Kidney (tissue), 14 donors: Measurements from ENCODE around the gene TMEM134. TPM values are rescaled to one million over a fixed set of nuclear protein-coding genes. Genes with fewer than 3 reads are reported as not detected.

Experiments used
- DNase-seq, 5 donors: peaks; one replicate each; pipeline ENCODE4 v3.0.0-alpha.2; 2013 to 2020
- FAIRE-seq: peaks from 2 replicates; lab custom pipeline; 2012; peaks lifted over from hg19 to GRCh38; lab: Jason Lieb, UNC
- H3K27ac ChIP-seq, 2 donors: one replicate each; pipeline ENCODE4 v1.7.0; 2013; ENCODE audit warnings: low read depth in 2 of 2, low read length in 2 of 2, inconsistent platforms in 1 of 2
- H3K27me3 ChIP-seq: one replicate; pipeline ENCODE4 v1.7.1; 2013; ENCODE audit warnings: low read length, inconsistent platforms; ENCODE audit not compliant: control insufficient read depth, insufficient read depth
- H3K36me3 ChIP-seq, 3 donors: one replicate each; pipeline versions ENCODE4 v1.7.0 to v1.7.1; 2013; ENCODE audit warnings: low read length in 3 of 3, control low read depth in 1 of 3, inconsistent platforms in 1 of 3; ENCODE audit not compliant: insufficient read depth in 3 of 3, control insufficient read depth in 2 of 3
- H3K4me1 ChIP-seq, 3 donors: one replicate each; pipeline versions ENCODE4 v1.7.0 to v1.7.1; 2013; ENCODE audit warnings: low read length in 3 of 3, inconsistent platforms in 1 of 3, low read depth in 1 of 3; ENCODE audit not compliant: control insufficient read depth in 2 of 3, insufficient read depth in 2 of 3
- H3K4me3 ChIP-seq, 3 donors: one replicate each; pipeline versions ENCODE4 v1.7.0 to v1.8.1; 2013; ENCODE audit warnings: low read length in 3 of 3, control low read depth in 1 of 3, inconsistent platforms in 1 of 3
- H3K9ac ChIP-seq, 3 donors: one replicate each; pipeline versions ENCODE4 v1.7.0 to v1.7.1; 2013; ENCODE audit warnings: low read length in 3 of 3, control low read depth in 1 of 3, inconsistent platforms in 1 of 3
- H3K9me3 ChIP-seq, 3 donors: one replicate each; pipeline versions ENCODE4 v1.7.0 to v1.7.1; 2013; ENCODE audit warnings: low read length in 3 of 3, control low read depth in 1 of 3, inconsistent platforms in 1 of 3; ENCODE audit not compliant: control insufficient read depth in 2 of 3, insufficient read depth in 1 of 3
- CTCF ChIP-seq: IDR thresholded peaks from 3 replicates; pipeline ENCODE4 v1.5.1; 2012; ENCODE audit warnings: mild to moderate bottlenecking, moderate library complexity, borderline replicate concordance; ENCODE audit not compliant: insufficient read depth; ENCODE audit errors: extremely low read depth
- intact Hi-C: fragments of 100-400 bp; cut with DNase I; formaldehyde crosslinking; loops from one replicate; pipeline ENCODE4 v1.11.1; 2022
- polyA plus RNA-seq: library from polyadenylated mRNA; stranded (reverse); fragments of 350-450 nt; fragmentation: Illumina TruSeq; extraction: RNeasy Lipid Tissue Mini Kit (QIAGEN cat#74804); gene quantifications from one replicate; pipeline ENCODE4 v1.2.3, GENCODE V29; 2014; ENCODE audit warnings: low read depth, low replicate concordance; ENCODE audit not compliant: insufficient read depth
- total RNA-seq: library from RNA; stranded (reverse); fragmentation: NEBNext Ultra II Directional; extraction: Animal tissue kit (Norgen Biotek cat#: 25700); gene quantifications from one replicate; pipeline ENCODE4 v1.2.1, GENCODE V29; 2021
- donor health status: control.
- donor health status: control.
- donor health status: control.
- donor health status: control.
- donor health status: control.
- donor health status: DM: yes; HTN: yes; CAD: no.
- donor health status: Normal renal cell carcinoma (clear cell type).

The TMEM134 gene
- total and polyA plus RNA-seq, 2 donors from 2014 or later: 65.5 to 127 TPM

GRCh38 chr11:67463186-67463585 is 5.9 kb downstream of the TMEM134 start:
- H3K36me3 ChIP-seq: no peaks in the 10 kb centered on the region
- no peak overlapping the region for H3K27ac ChIP-seq
- FAIRE-seq (no peak), DNase-seq (peak in 1 of 5 donors; percentile 66)
- peaks cover 0 to 18% (median 8%) of the 10 kb centered on the region in 3 donors for H3K4me1 ChIP-seq
- no peak for TF ChIP-seq CTCF
- H3K27me3 ChIP-seq: no peaks in the 10 kb centered on the region
- no peaks in the 10 kb centered on the region for H3K9me3 ChIP-seq
- intact Hi-C loops: no loop called here
- H3K4me3 ChIP-seq: no peak overlapping the region
- H3K9ac ChIP-seq: no peak overlapping the region

- FAIRE-seq: no peak
- Histone ChIP-seq H3K4me1 (no peaks in the 10 kb centered on the region), H3K36me3 (no peaks in the 10 kb centered on the region), H3K27ac (no peak overlapping the region), H3K9me3 (no peaks in the 10 kb centered on the region), H3K27me3 (no peaks in the 10 kb centered on the region), H3K4me3 (no peak overlapping the region), H3K9ac (no peak overlapping the region)
- no peak for DNase-seq
- TF ChIP-seq CTCF: no peak
- intact Hi-C loops: no loop called here
These were observed 10.8 kb downstream of the TMEM134 start for GRCh38 chr11:67458266-67458665.

- Histone ChIP-seq H3K36me3 (no peaks in the 10 kb centered on the region), H3K9me3 (no peaks in the 10 kb centered on the region), H3K4me3 (no peak overlapping the region), H3K9ac (no peak overlapping the region), H3K27ac (no peak overlapping the region), H3K27me3 (no peaks in the 10 kb centered on the region), H3K4me1 (peaks cover 0 to 2% (median 0%) of the 10 kb centered on the region in 3 donors)
- DNase-seq (no peak), FAIRE-seq (no peak)
- TF ChIP-seq CTCF: no peak
- intact Hi-C loops: no loop called here
These were observed 11.6 kb downstream of the TMEM134 start for GRCh38 chr11:67457453-67457852.
